ENCODE data around the gene SAP30BP.
"Not testable (repeated sequence)": the region's sequence is repeated elsewhere in the genome, so short reads cannot be mapped to it uniquely, and the experiment has no call there.

The SAP30BP gene

DNA sequence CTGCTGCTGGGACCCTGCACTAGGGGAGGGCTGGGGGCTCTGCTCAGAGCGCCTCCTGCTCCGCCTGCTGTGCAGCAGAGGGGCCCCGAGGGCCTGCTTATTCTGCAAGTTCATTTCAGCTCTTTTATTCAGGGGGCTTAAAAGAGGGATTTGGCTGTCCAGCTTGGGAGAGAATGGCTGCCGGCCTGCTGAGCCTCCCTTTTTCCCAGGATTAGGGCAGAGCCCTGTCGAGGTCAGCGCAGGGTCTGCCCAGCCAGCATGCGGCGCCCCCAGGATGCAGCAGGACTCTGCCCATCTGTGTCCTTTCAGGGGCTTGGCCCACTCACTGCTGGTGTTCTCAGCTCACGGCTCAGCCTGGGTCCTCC lies 32.8 kb upstream of the SAP30BP start:
- DNase-seq = no peak

DNA sequence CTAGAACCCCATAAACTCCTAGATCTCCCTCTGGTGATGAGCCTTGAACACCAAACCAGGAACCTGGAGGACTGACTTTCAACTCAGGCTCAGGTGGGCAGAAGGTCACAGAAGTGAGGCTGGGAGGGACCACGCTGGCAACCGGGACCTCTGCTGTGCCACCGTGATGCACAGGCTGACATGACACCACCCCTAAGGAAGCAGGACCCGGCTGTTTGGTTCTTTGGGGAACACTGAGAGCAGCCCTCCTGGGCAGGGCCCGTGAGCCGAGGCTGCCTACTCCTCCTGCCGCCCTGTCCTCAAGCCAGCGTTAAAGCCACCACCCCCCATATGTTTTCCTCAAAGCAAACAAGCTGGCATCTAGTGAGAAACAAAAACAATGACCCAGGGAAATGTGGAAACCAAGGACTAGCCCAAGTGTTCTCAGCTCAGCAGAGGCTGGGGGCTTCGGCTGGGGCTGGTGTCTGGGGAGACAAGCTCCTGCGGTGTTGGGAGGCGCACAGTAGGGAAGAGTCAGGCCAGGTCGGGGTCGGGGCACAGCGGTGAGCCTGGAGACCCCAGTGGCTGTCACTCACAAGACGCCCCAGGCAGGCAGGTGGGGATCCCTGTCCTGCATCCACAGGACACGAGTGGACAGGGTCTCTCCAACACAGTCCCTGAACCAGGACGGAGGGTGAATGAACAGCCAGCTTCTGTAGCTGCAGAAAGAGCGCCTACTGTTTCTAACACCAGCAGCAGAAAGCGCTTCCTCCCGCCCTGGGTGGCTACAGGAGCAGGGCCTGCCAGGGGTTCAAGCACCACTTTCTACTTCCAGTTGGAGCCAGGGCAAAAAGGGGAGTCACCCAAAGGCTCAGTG lies 32.2 kb upstream of the SAP30BP start:
- DNase-seq = no peak

DNA sequence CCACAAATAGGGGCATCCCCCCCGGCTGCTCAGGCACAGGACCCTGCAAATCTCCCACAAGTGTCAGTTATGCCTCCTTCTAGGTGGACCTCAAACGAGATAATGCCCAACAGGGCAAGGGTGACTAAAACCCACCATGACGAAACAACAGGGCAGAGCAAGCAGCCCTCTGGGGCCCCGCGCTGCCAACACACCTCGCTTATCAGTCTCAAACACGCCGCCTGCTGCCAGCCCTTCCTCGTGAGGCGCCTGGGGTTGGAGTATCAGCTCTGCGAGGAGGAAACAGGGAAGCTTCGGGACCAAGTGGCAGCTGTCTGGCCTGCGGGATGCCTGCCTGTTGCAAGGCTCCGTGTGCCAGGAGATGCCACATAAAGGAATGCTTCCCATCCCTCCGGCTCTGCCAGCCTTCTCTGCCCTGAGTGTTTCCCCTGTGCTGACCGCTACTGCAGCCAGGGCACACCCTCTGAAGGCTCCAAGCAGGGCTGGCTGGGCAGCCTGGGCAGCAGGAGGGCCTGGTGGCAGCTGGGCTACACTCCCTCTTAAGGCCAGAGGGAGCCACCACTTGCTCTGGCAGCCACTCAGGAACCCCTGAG lies 31.4 kb upstream of the SAP30BP start:
- DNase-seq = no peak

DNA sequence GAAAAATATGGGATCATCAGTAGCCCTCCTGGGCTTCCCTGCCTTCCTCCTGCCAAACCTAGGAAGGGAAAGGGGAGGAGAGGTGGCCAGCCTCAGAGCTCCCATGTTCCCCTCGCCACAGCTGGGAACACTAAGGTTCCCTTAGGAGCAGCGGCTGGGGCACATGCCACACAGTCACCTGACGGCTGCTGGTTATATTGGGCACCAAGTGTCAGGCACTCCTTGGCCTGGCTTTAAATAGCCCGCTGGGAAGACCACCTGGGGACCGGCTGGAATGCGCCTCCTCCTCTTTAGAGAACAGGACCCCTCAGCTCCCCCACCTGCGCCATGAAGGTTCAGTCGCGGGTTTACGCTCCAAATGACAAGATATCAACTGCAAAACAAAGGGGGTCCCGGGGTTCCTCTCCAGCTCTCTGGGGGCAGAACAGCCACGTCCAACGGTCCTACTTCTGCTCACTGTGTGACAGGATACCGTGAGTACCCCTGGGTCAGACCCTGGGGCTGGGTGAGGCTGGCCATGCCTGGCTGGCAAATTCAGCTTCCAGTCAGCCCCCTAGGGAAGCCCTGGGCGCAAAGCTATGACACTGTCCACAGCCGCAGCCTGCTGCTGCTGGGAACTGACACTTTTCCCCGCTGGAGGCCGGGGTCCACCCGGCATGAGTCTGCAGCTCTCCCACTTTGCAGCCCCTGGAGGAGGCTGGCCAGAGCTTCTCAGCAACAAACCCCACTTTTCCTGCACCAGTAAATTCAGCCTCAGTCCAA lies 30.6 kb upstream of the SAP30BP start:
- DNase-seq = no peak

DNA sequence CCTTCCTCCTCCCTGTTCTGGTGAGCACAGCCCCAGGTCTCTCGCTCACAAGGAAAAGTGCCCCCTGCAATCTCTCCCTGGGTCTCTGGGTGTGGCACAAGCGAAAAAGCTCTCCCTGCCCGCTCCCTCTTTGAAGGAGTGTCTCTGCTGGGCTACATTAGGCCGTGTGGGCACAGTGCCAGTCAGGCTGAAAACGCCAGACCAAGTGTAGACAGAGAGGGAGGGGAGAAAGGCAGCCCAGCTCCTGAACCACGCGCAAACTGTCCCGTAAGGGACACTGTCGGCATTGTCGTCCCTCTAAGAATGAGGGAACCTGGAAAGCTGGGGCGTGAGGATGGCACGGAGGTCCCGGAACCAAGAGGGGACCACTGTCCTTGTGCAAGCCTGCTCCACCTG lies 30.0 kb upstream of the SAP30BP start:
- DNase-seq = no peak

DNA sequence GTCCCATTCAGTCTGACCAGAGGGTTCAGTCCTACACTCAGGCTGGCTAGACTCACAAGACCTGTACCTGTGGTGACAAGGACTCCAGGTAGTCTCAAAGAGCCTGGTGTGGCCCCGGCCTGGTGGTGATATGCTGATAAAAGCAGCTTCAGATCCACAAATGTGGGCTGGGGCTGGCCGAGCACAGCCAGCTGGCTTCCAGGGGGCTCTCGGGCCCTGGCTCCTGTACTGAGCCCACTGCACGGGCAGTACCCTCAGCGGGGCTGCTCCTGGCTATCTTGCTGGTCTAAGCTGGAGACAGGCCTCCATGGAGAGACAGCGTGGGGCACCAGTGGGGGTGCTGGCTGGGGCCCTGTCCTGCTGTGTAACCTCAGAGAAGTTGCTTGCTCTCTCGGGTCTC lies 29.6 kb upstream of the SAP30BP start:
- DNase-seq = no peak

DNA sequence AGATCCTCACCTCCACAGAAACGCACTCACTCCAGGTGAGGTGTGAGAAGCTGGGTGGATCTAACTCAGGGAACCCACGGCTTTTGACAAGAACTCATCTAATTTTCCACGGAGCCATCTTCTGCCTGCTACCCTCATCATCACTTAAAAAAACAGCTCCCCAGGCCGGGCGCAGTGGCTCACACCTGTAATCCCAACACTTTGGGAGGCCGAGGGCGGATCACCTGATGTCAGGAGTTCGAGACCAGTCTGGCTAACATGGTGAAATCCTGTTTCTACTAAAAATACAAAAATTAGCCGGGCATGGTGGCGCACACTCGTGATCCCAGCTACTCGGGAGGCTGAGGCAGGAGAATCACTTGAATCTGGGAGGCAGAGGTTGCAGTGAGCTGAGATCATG lies 29.1 kb upstream of the SAP30BP start:
- not testable (repeated sequence) for DNase-seq

DNA sequence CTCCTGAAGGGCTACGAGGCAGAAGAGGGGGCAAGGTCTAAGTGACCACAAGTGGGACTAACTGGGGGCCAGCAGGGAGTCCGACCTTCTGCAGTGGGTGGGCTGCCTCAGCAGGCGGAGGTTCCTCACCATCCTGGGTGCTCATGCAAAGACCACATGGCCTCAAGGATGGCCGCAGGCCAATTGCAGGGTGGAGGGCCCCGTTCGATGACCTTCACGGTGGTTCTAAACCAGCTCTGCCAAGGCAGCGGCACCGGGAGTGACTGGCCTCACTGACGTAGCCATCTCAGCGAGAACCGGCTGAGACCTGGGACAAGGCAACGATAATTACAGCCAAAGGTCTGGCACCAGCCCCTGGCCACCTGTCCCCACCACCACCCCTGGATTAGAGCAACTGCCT lies 28.2 kb upstream of the SAP30BP start:
- no peak for DNase-seq

DNA sequence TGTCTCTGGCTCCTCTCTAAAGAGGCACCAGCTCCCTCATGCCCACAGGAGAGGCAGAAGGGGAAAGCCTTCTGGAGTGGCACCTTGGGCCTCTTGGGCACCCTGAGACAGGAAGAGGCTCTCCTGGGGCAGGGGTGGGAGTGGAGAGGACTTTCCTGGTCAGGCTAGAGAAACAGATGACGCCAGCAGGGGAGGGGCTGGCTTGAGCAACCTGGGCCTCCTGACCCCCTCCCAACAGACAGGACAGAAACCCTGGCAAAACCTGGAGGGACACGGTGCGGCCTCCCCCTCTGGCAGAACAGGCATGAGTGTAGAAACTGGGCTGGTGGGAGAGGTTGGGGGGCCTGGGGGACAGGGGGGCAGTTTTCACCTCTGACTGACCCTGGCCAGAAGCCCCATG lies 27.8 kb upstream of the SAP30BP start:
- DNase-seq = no peak

DNA sequence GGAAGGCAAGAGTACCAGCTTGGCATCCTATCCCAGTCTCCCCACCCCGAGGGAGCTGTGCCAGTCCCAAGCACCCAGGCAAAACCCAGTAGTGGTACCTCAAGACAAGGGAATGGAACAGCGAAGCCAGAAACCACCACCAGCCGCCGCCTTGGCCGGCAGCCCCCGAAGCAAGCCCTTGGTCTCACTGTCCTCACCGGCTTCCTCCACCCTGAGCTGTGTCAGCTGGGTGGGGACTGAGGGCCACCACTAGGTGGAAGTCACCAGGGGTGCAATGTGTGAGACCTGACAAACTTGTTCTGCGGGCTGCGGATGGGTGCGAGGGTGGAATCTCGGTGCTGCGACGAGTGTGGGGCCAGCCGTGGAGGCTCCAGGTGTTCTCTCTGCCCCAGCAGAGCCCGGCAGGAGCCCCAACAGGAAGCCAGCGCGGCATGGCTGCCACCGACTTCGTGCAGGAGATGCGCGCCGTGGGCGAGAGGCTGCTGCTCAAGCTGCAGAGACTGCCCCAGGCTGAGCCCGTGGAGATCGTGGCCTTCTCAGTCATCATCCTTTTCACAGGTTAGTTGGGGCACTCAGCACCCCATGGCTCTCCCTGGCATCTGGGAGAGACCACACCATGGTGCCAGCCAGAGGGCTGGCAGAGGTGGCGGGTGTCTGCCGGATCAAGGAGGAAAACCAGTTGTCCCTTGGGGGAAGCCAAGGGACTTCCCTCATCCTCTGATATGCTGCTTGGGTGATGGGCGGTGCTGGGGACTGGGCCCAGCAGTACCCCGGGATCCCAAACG lies 27.2 kb upstream of the SAP30BP start:
- no peak for DNase-seq

DNA sequence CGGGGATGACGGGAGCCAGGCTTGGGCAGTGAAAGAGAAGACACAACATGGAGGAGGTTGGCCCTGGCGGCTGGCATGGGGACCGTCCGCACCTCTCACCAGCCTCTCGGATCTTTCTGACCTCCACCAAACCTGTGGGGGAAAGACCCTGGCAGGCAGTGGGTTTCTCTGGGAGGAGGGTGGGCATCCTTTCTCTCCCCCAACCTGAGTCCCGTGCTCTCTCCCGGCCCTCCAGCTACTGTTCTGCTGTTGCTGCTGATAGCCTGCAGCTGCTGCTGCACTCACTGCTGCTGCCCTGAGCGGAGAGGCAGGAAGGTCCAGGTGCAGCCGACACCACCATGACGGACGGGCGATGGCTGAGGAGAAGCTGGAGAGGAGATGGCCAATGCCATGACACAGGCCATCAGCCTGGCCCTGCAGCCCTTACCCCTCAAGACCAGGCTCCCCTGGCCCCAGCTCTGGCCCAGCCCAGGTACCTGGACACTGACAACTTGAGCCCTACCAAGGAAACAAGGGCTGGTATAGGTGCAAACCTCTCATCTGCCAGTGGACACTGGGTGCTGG lies 26.5 kb upstream of the SAP30BP start:
- no peak for DNase-seq

DNA sequence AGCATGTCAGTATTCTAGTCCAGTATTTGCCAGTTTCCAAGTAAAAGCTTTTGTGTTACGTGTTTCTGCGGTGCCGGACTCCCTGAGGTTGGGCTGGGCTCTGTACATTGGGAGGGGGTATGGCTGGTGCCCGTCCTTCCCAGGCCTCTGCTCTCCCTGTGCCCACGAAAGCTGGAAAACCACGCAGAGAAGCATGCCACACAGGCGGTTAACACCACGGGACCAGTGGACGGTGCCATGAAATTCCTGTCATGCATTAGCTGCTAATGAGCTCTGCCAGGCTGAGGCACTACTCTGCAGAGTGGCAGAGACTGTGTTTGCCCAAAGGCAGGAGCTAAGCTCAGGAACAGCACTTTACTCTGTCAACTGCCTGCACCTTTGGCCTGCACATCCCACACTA lies 25.8 kb upstream of the SAP30BP start:
- no peak for DNase-seq

DNA sequence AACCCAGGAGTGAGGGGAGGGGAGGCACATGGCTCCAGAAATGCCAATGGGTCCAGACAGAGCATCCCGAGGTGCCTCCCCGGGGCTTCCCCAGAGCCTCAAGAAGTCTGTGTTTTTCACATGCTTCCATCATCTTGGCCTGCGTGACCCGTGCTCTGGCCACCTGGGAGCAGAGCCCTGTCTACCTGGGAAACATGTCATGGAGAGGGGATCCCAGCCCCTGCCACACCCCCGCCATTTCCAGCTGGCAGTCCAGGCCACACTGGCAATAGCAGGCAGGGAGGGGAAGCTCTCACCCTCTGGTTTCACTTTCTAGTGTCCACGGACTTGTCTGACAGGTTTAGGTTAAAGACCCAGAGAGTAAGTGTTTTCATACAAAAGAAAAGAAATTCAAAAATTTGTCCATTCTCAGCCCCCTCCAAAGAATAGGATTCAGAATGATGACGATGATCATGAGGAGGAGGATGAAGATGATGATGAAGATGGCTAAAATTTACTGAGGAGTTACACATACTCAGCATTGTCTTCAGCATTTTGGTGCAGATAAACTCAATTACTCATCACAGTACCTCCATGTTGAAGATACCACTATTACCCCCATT lies 24.9 kb upstream of the SAP30BP start:
- no peak for DNase-seq

DNA sequence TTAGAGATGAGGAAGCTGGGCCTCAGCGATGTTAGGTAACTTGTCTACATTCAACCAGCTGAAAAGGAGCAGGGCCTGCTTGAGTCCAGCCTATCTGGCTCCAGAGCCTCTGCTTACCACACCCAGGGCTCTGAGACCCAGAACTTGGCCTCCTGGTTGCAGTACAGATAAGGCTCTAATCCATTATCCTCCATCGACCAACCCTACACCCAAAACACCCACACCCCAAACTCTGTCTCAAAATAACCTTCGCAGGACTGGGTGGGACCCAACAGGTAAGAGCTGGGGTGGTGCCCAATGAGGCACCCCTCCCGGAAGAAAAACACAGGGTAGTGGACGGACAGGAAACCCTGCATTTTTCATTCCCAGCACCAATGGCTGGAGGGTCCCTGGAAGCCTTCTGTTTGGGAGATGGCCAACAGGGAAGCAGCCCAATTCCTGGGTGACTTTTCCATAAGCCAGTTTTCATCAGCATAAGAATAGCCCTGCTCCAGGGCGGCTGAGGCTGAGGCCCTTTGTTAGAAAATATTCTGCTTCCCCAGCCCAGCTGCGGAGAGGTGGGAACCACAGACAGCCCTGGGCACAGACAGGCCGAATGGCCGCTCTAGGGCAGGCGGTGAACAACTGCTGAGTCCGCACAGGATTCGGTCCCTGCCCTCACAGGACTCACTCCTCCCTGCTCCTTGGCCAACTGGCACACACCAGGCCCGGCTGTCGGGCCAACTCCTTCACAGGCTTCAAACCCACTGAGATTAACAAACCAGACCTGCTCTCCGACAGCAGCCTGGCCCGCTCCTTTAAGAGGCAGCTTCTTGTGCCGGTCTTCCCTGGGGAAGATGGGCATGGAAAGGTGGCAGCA lies 24.1 kb upstream of the SAP30BP start:
- no peak for DNase-seq

DNA sequence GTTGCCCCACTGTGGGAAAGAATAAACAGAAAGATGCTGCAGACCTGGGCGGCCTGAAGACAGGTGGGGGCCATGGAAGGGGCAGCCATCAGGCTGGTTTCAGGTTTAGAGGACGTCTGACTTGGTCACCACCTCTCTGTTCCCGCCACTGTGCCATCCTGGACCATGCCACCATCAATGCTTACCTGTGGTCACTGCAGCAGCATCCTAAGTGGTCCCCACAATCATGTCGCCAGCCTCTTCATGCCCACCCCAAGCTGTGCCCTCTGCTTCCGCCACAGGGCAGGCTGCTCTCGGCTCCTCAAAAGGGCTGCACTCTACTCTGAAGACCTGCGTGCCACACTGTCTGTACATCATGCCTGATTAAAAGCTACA lies 23.5 kb upstream of the SAP30BP start:
- DNase-seq = no peak

DNA sequence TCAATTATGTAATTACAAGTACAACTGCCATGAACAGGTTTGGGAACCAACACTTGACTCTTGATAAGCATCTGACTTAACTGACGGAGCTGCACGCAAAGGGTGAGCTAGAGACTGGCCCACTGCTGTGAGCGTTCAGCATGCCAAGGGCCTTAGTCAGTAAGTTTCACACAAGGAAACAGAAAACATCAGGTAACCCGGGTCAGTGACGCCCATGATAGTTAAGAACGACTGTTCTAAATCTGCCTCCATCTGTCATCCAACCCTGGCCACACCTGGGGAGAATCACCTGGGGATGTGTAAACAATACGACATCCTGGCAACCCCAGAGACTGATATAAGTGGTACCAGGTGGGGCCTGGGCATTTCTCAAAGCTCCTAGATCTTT lies 21.6 kb upstream of the SAP30BP start:
- DNase-seq = no peak

DNA sequence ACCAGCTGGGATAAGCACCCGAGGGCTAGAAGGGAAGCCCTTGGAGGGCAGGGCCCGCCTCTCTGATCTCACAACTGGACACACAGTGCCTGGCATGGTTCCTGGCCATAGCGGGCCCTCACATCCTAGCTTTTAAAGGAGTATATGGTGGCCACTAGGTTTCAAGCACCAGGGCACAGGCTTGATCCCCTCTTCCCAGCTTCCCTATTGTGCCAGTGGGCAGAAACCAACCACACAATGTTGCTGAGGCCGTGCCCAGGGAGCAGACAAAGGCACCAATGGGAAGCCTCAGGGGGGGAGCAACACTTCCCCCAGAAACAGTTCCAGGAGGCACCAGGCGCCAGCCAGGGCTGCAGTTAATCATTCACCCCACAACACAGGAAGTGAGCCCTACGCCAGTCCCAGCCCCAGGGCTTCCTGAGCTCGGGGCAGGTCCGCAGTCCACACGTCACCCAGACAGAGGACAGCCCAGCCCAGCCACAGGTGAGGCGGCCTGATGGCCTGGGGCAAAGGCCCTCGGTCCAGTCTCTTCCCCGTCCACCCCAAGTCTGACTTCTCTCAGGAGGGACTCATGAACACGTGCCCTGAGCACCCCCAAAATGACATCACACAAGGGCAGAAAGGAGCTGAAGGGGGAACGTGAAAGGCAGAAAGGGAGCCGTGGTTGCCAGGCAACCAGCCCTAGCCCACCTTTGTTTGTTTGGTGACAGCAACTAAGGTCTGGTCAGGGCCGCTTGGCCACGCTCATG lies 21.1 kb upstream of the SAP30BP start:
- no peak for DNase-seq

DNA sequence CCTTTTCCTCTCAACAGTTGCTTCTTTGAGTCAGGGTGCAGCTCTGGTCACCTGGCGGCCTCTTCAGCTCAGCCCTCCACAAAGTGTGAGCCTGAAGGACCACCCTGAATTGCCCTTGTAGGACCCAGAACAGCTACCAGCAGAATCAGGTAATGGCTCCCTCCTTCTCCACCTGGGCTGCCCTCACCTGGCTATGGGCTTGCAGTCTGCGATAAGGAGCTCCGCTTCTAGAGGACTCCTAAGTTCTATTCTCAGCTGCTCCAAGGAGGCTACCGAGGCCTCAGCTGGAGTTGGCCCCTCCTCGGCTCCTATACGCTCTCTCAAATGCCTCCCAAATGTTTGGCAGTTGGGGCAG lies 20.5 kb upstream of the SAP30BP start:
- no peak for DNase-seq

DNA sequence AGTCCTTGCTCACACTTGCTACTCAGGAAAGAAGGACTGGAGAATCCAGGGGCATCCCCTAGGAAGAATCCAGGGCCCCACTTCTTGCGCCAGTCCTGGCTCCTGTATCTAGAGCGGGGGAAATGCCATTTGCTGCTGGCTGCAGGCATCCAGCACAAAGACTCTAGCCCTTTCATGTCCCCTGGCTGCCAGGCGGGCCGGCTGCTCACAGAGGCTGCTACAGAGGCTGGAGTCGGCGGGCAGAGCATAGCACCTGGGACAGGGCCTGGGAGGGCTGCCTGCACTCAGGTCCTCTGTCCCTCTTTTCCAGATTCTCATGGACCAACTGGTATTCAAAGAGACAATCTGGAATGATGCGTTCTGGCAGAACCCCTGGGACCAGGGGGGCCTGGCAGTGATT lies 20.1 kb upstream of the SAP30BP start:
- DNase-seq = no peak

DNA sequence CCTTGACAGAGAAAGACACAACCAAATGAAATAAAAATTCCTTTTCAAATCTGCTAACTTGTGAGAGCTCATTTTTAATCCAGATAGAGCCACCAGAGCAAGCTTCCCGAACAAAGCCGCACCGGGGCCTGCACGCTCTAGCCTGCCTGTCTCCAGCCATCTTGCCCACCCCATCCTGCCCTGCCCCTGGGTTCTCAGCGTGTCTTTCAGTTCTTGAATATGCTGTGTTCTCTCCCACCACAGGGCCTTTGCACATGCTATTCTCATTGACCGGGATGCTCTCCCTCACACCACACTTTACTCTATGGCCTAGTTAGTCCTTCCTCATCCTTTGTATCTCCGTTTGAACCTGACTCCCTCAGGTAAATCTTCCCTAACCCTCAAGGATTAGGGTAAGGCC lies 19.2 kb upstream of the SAP30BP start:
- DNase-seq = no peak

DNA sequence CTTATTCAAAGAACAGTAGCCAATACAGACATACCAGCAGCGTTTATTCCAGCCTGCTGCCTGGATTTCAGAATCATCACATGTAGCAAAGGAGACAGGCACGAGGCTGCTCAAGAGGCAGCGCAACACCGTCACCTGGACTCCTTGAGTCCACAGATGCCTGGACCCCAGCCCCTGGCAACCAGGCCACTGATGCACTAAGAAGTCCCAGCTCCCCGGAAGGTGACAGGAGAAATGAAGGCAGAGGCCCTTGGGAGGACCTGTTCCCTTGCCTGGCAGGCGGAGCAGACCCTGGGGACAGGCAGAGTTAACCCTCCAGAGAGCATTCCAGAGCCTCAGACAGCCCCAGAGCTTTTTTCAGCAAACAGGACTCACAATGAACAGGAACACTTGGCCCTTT lies 17.5 kb upstream of the SAP30BP start:
- DNase-seq = no peak

All from fibroblast of skin of abdomen (primary cell).